NCI-H526 (cell line): ENCODE data around the gene PLEKHF1.

Experiments
- DNase-seq, 2 experiments: peaks; one replicate each; lab custom pipeline; 2025; lab: John Stamatoyannopoulos, UW

The PLEKHF1 gene

GRCh38 chr19:29634423-29635130, 30.7 kb upstream of the PLEKHF1 start:
- no peak for DNase-seq

DNA sequence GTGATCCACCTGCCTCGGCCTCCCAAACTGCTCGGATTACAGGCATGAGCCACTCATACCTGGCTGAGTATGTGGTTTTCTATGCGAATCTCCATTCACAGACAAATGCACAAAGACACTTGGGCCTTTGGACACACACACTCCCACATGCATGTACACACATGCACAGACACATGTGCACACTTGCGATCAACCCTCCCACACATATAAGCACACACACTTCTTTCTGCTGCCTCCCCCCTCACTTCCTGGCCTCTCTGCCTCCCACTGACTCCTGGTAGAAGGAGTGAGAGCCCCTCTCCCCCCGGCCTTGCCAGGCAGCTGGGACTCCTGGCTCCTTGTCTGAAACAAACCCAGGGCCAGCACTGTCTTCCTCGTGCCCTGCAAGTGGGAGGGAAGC, 29.3 kb upstream of the PLEKHF1 start:
- no peak for DNase-seq

- no peak for DNase-seq
These were observed 28.5 kb upstream of the PLEKHF1 start for GRCh38 chr19:29636553-29637360.

DNA sequence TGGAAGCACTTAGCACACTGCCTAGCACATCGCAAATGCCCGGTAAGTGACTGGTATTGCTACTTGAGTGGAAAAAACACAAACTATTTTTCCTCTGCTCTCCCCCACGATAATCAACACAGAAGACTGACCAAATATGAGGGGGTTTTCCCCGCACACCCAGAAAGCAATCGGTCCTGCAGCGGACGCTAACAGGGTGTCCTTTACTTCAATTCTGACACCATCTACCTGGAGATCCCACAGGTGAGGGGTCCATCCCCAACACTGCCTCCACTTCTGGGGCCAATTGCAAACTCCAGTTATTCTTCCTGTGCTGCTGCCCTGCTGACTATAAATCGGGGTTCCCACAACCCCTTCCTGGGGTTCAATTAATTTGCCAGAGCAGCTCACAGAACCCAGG, 26.2 kb upstream of the PLEKHF1 start:
- no peak for DNase-seq

- DNase-seq: no peak
These were observed 25.0 kb upstream of the PLEKHF1 start for GRCh38 chr19:29640231-29640630.

GRCh38 chr19:29641597-29641996, 23.7 kb upstream of the PLEKHF1 start:
- DNase-seq: no peak

DNA sequence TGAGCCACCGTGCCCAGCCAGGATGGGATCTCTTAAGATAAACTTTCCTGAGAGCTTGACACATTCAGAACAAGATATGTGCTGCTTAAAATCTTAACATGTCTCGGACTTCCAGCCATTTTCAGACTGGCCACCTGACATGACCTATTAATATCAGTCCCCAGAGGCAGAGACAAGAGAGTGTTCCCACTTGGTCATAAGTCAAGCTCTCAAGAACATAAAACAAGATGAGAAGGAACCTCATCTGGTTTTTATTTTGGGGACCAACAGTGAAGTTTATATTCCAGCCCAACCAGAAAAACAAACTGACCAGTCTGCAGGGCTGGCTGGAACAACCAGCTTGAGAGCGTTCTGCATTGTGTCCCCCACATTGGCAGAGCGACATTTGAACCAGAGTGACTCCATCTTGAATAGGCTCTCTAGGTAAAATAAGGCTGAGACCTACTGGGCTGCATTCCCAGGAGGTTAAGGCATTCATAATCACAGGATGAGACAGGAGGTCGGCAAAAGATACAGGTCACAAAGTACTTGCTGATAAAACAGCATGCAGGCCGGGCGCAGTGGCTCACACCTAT, 21.8 kb upstream of the PLEKHF1 start:
- DNase-seq: no peak

DNA sequence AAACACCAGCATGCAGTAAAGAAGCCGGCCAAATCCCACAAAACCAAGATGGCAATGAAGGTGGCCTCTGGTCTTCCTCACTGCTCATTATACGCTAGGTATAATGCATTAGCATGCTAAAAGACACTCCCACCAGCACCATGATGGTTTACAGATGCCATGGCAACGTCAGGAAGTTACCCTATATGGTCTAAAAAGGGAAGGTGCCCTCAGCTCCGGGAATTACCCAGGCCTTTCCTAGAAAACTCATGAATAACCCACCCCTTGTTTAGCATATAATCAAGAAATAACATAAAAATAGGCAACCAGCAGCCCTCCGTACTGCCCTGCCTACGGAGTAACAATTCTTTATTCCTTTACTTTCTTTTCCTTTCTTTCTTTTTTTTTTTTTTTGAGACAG, 21.1 kb upstream of the PLEKHF1 start:
- DNase-seq: no peak

- no peak for DNase-seq
These were observed 19.8 kb upstream of the PLEKHF1 start for GRCh38 chr19:29645491-29645867.

- no peak for DNase-seq
These were observed 19.4 kb upstream of the PLEKHF1 start for GRCh38 chr19:29645911-29646310.

GRCh38 chr19:29650772-29651387, 14.4 kb upstream of the PLEKHF1 start:
- DNase-seq: no peak

DNA sequence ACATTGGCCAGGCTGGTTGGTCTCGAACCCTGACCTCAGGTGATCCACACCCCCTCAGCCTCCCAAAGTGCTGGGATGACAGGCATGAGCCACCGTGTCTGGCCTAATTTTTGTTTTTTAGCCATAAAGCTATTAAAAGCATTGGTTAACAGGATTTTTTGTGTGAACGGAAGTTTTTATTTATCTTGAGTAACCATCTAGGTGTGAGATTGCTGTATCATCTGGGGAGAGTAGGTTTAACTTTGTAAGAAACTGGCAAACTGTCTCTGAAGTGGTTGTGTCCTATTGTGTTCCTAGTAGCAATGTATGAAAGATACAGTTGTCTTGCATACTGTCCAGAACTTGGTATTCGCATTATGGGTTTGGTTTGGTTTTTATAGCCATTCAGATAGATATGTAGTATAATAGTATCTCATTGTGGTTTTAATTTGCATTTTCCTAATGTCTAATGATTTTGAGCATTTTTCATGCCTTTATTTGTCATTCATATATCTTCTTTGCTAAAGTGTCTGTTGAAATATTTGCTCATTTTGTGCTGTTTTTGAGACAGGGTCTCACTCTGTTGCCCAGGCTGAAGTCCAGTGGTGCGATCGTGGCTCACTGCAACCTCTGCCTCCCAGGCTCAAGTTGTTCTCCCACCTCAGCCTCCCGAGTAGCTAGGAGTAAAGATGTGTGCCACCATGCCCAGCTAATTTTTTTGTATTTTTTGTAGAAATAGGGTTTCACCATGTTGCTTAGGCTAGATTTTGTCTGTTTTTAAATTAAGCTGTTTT, 13.5 kb upstream of the PLEKHF1 start:
- no peak for DNase-seq

DNA sequence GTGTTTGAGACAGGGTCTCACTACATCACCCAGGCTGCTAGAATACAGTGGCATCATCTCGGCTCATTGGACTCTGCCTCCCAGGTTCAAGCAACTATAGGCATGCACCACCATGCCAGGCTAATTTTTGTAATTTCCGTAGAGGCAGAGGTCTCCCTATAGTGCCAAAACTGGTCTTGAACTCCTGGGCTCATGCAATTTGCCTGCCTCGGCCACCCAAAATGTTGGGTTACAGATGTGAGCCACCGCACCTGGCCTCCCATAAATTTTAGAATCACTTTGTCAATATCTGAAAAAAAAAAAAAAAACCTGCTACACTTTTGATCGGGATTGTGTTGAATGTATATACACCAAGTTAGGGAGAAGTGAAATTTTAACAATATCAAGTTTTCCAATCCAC, 11.9 kb upstream of the PLEKHF1 start:
- DNase-seq: no peak

GRCh38 chr19:29655648-29656335, 9.5 kb upstream of the PLEKHF1 start:
- DNase-seq: no peak

- DNase-seq: no peak
These were observed 6.9 kb upstream of the PLEKHF1 start for GRCh38 chr19:29658221-29658991.

GRCh38 chr19:29660835-29661234, 4.4 kb upstream of the PLEKHF1 start:
- no peak for DNase-seq

DNA sequence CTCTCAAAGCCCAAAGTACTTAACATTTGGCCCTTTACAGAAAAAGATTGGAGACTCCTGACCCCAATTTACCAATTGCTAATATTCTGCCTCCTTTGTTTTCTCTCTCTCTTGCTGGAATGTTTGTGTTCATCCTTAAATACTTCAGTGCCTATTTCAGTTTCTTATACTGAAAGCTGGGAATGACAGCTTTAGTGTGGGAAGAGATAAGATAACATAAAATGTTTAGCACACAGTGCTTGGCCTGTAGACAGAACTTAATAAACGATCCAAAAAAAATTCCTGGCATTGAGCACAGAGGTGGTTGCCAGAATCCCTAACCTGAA, 3.0 kb upstream of the PLEKHF1 start:
- no peak for DNase-seq

- no peak for DNase-seq
These were observed 2.5 kb upstream of the PLEKHF1 start for GRCh38 chr19:29662604-29663404.

GRCh38 chr19:29663861-29664752, 1.2 kb upstream of the PLEKHF1 start:
- DNase-seq: no peak
